Astrocyte (in vitro differentiated cells and primary cell): ENCODE data around the gene KCNN2. TPM values are rescaled to one million over a fixed set of nuclear protein-coding genes. Genes with fewer than 3 reads are reported as not detected.

Experiments
- DNase-seq: peaks from one replicate; pipeline ENCODE4 v3.0.0-alpha.2; 2010; ENCODE audit warnings: low read depth
- FAIRE-seq: peaks from 2 replicates; lab custom pipeline; 2011; peaks lifted over from hg19 to GRCh38; lab: Jason Lieb, UNC
- H2AFZ ChIP-seq: 2 replicates; pipeline ENCODE4 v1.6.0; 2012; ENCODE audit warnings: low read depth, low read length, inconsistent platforms
- H3K27ac ChIP-seq: 2 replicates; pipeline ENCODE4 v1.5.1; 2011; ENCODE audit warnings: low read depth, low read length, inconsistent platforms
- H3K27me3 ChIP-seq: 2 replicates; pipeline ENCODE4 v1.6.0; 2011; ENCODE audit warnings: low read length, inconsistent platforms; ENCODE audit not compliant: insufficient read depth
- H3K36me3 ChIP-seq: 2 replicates; pipeline ENCODE4 v1.5.1; 2011; ENCODE audit warnings: low read length, inconsistent platforms; ENCODE audit not compliant: insufficient read depth
- H3K4me1 ChIP-seq: 2 replicates; pipeline ENCODE4 v1.5.1; 2011; ENCODE audit warnings: low read length, inconsistent platforms; ENCODE audit not compliant: insufficient read depth
- H3K4me2 ChIP-seq: 2 replicates; pipeline ENCODE4 v1.6.0; 2012; ENCODE audit warnings: low read length, inconsistent platforms
- H3K4me3 ChIP-seq: 2 replicates; pipeline ENCODE4 v1.5.1; 2011; ENCODE audit warnings: low read depth, mild to moderate bottlenecking, low read length, inconsistent platforms; ENCODE audit not compliant: insufficient read depth
- H3K79me2 ChIP-seq: 2 replicates; pipeline ENCODE4 v1.6.0; 2012; ENCODE audit warnings: mild to moderate bottlenecking, low read length, inconsistent platforms; ENCODE audit not compliant: insufficient read depth
- H3K9ac ChIP-seq: 2 replicates; pipeline ENCODE4 v1.6.0; 2012; ENCODE audit warnings: mild to moderate bottlenecking, low read length, inconsistent platforms
- H3K9me3 ChIP-seq: 2 replicates; pipeline ENCODE4 v1.5.1; 2012; ENCODE audit warnings: low read depth, mild to moderate bottlenecking, low read length, inconsistent platforms; ENCODE audit not compliant: insufficient read depth
- H4K20me1 ChIP-seq: 2 replicates; pipeline ENCODE4 v1.6.0; 2012; ENCODE audit warnings: low read length, inconsistent platforms; ENCODE audit not compliant: insufficient read depth
- H3K27ac Mint-ChIP-seq: one replicate; pipeline ENCODE4 v1.8.0; 2021; ENCODE audit warnings: mild to moderate bottlenecking, mixed read lengths; ENCODE audit not compliant: unreplicated experiment
- H3K27me3 Mint-ChIP-seq: one replicate; pipeline ENCODE4 v1.8.0; 2021; ENCODE audit warnings: low read depth, mixed read lengths; ENCODE audit not compliant: unreplicated experiment
- H3K36me3 Mint-ChIP-seq: one replicate; pipeline ENCODE4 v1.8.0; 2021; ENCODE audit warnings: low read depth, mixed read lengths; ENCODE audit not compliant: unreplicated experiment
- H3K4me1 Mint-ChIP-seq: one replicate; pipeline ENCODE4 v1.8.0; 2021; ENCODE audit warnings: low read depth, mixed read lengths; ENCODE audit not compliant: unreplicated experiment
- H3K4me3 Mint-ChIP-seq: one replicate; pipeline ENCODE4 v1.8.0; 2021; ENCODE audit warnings: mild to moderate bottlenecking, moderate library complexity, mixed read lengths; ENCODE audit not compliant: unreplicated experiment
- H3K9me3 Mint-ChIP-seq: one replicate; pipeline ENCODE4 v1.8.0; 2021; ENCODE audit warnings: mild to moderate bottlenecking, mixed read lengths; ENCODE audit not compliant: unreplicated experiment
- CTCF ChIP-seq: IDR thresholded peaks from 2 replicates; pipeline ENCODE4 v1.5.1; 2011; ENCODE audit warnings: low read depth, mild to moderate bottlenecking, inconsistent platforms, low read length, moderate library complexity; ENCODE audit not compliant: insufficient read depth
- EZH2 ChIP-seq: IDR thresholded peaks from 2 replicates; pipeline ENCODE4 v1.6.1; 2012; ENCODE audit warnings: mild to moderate bottlenecking, low read length, inconsistent platforms; ENCODE audit not compliant: insufficient read depth
- total RNA-seq: library from RNA; stranded (reverse); gene quantifications from 2 replicates; pipeline ENCODE4 v1.2.1, GENCODE V29; 2021

The KCNN2 gene
- total RNA-seq, 1 donor from 2014 or later, result 0.32 TPM

DNA sequence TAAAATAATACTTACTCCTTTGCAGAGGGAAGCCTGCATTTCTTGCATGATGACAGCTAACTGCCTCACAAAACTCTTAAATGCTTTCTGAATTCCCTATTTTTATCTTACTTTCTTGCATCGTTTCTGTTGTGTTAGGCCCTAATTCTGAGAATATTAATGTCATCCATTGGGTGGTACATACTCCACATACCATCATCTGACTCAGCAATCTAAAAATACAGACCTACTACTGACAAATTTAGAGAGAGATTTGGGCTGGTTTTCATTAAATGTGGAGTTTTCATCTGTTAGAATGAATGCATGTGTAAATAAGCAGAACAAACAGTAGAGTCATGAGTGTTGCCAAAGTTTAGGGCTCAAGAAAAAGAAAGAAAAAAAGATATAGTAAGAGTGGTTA lies 26.5 kb upstream of the KCNN2 start:
- H3K79me2 ChIP-seq, result no peaks in the 10 kb centered on the region
- H3K27ac Mint-ChIP-seq, result peak overlapping the region; percentile 8
- no peak overlapping the region for H3K4me3 ChIP-seq
- FAIRE-seq, result no peak
- H3K27me3 ChIP-seq, result no peaks in the 10 kb centered on the region
- H3K27ac ChIP-seq, result no peak overlapping the region
- DNase-seq, result no peak
- H3K4me2 ChIP-seq, result no peak overlapping the region
- no peaks in the 10 kb centered on the region for H3K36me3 ChIP-seq
- H3K9me3 Mint-ChIP-seq, result no peaks in the 10 kb centered on the region
- H3K4me1 Mint-ChIP-seq, result peaks cover 5% of the 10 kb centered on the region
- H3K27me3 Mint-ChIP-seq, result no peaks in the 10 kb centered on the region
- no peaks in the 10 kb centered on the region for H3K36me3 Mint-ChIP-seq
- no peaks in the 10 kb centered on the region for H3K9me3 ChIP-seq
- H3K4me1 ChIP-seq, result no peaks in the 10 kb centered on the region
- TF ChIP-seq CTCF (no peak), EZH2 (no peak)
- no peak overlapping the region for H3K4me3 Mint-ChIP-seq
- H2AFZ ChIP-seq, result no peak overlapping the region
- H3K9ac ChIP-seq, result no peak overlapping the region
- no peaks in the 10 kb centered on the region for H4K20me1 ChIP-seq

DNA sequence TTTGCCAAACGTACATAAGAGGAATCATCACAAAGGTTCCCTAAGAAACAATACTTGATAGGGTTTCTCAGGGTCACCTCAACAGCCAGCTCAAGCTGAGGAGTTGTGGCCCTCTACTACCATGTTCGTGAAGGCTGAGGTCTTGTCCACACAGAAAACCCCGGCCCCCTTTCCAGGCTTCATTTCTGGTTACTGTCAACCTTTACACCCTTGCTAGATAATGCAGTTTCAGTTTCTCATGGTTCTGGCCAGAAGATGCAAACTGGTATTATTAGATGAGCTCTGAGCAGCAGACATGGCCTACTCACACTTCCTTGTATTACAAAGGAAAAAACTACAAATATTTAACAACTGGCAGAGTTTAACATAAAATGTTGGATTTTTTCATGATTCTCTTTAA lies 22.8 kb upstream of the KCNN2 start:
- Mint-ChIP-seq H3K36me3 (no peaks in the 10 kb centered on the region), H3K9me3 (no peaks in the 10 kb centered on the region), H3K27ac (no peak overlapping the region), H3K4me3 (no peak overlapping the region), H3K4me1 (peaks cover 5% of the 10 kb centered on the region), H3K27me3 (no peaks in the 10 kb centered on the region)
- Histone ChIP-seq H3K4me3 (no peak overlapping the region), H3K79me2 (no peaks in the 10 kb centered on the region), H3K36me3 (no peaks in the 10 kb centered on the region), H3K9ac (no peak overlapping the region), H2AFZ (no peak overlapping the region), H3K4me1 (no peaks in the 10 kb centered on the region), H3K27ac (no peak overlapping the region), H3K9me3 (no peaks in the 10 kb centered on the region), H4K20me1 (no peaks in the 10 kb centered on the region), H3K27me3 (no peaks in the 10 kb centered on the region), H3K4me2 (no peak overlapping the region)
- no peak for TF ChIP-seq EZH2
- no peak for TF ChIP-seq CTCF
- FAIRE-seq, result no peak
- DNase-seq, result no peak

GRCh38 chr5:114346181-114346580 lies 15.7 kb upstream of the KCNN2 start:
- H3K79me2 ChIP-seq, result no peaks in the 10 kb centered on the region
- Mint-ChIP-seq H3K27me3 (no peaks in the 10 kb centered on the region), H3K4me1 (no peaks in the 10 kb centered on the region), H3K27ac (no peak overlapping the region), H3K36me3 (no peaks in the 10 kb centered on the region), H3K4me3 (no peak overlapping the region), H3K9me3 (peaks cover 2% of the 10 kb centered on the region)
- no peak overlapping the region for H3K4me2 ChIP-seq
- H3K4me1 ChIP-seq, result no peaks in the 10 kb centered on the region
- no peak overlapping the region for H3K27ac ChIP-seq
- DNase-seq (no peak), FAIRE-seq (no peak)
- TF ChIP-seq CTCF (no peak), EZH2 (no peak)
- no peak overlapping the region for H2AFZ ChIP-seq
- no peaks in the 10 kb centered on the region for H3K36me3 ChIP-seq
- H3K27me3 ChIP-seq, result no peaks in the 10 kb centered on the region
- no peaks in the 10 kb centered on the region for H4K20me1 ChIP-seq
- H3K9me3 ChIP-seq, result no peaks in the 10 kb centered on the region
- H3K9ac ChIP-seq, result no peak overlapping the region
- no peak overlapping the region for H3K4me3 ChIP-seq
